IMR-90 (cell line): Measurements from ENCODE around the gene RPTOR. TPM values are rescaled to one million over a fixed set of nuclear protein-coding genes. Genes with fewer than 3 reads are reported as not detected.
A peak's percentile ranks its signal among the peaks of the same experiment; 100 is the strongest.

Experiments used
- ATAC-seq: fragments of 200-7000 bp; cut with Tn5 transposase; 2 replicates; pipeline ENCODE4 v1.9.1; 2020; ENCODE audit warnings: low read depth, mild to moderate bottlenecking, moderate library complexity
- BruUV-seq: library from RNA; stranded (reverse); fragments of 400-500 nt; replicated peaks from 2 replicates; lab custom pipeline; 2021; lab: Mats Ljungman, UMichigan
- CTCF ChIA-PET: fragments of 300-600 bp; formaldehyde crosslinking; extraction: SDS; loops from one replicate; lab custom pipeline; 2021; ENCODE audit warnings: antibody characterized with exemption; lab: Yijun Ruan, JAX
- POLR2A ChIA-PET: fragments of 300-600 bp; sonication (Branson Sonifier 250); formaldehyde crosslinking; loops from one replicate; lab custom pipeline; 2022; ENCODE audit warnings: antibody characterized with exemption; ENCODE audit not compliant: unreplicated experiment; lab: Charles Lee
- DNase-seq: peaks from one replicate; pipeline ENCODE4 v3.0.0; 2013
- H2AFZ ChIP-seq: replicated peaks from 2 replicates; pipeline ENCODE3; 2013; ENCODE audit warnings: low read length, mild to moderate bottlenecking; ENCODE audit not compliant: poor library complexity
- H2AK5ac ChIP-seq: 2 replicates; pipeline ENCODE4 v1.6.1; 2013; ENCODE audit warnings: low read depth, low read length, inconsistent platforms
- H2AK9ac ChIP-seq: replicated peaks from 2 replicates; pipeline ENCODE3; 2013; ENCODE audit warnings: mild to moderate bottlenecking, low read depth, low read length, moderate library complexity; ENCODE audit not compliant: poor library complexity
- H2BK120ac ChIP-seq: 2 replicates; pipeline ENCODE4 v1.6.1; 2013; ENCODE audit warnings: low read depth, low read length, inconsistent platforms
- H2BK15ac ChIP-seq: 3 replicates; pipeline ENCODE4 v1.6.1; 2013; ENCODE audit warnings: low read depth, low read length, inconsistent platforms
- H2BK20ac ChIP-seq: 2 replicates; pipeline ENCODE4 v1.6.1; 2013; ENCODE audit warnings: low read depth, mild to moderate bottlenecking, inconsistent platforms, low read length, moderate library complexity
- H2BK5ac ChIP-seq: 2 replicates; pipeline ENCODE4 v1.6.1; 2013; ENCODE audit warnings: mild to moderate bottlenecking, low read depth, low read length, inconsistent platforms; ENCODE audit not compliant: poor library complexity, severe bottlenecking
- H3K14ac ChIP-seq: replicated peaks from 2 replicates; pipeline ENCODE4 v1.6.1; 2013; ENCODE audit warnings: low read depth, low read length, inconsistent platforms
- H3K18ac ChIP-seq: 2 replicates; pipeline ENCODE4 v1.6.1; 2013; ENCODE audit warnings: low read depth, low read length, control low read depth
- H3K23ac ChIP-seq: 2 replicates; pipeline ENCODE4 v1.6.1; 2013; ENCODE audit warnings: low read depth, low read length, inconsistent platforms
- H3K27ac ChIP-seq: 2 replicates; pipeline ENCODE4 v1.5.1; 2013; ENCODE audit warnings: mild to moderate bottlenecking, control low read depth, low read length; ENCODE audit not compliant: insufficient read depth
- H3K27me3 ChIP-seq: 2 replicates; pipeline ENCODE4 v1.6.1; 2013; ENCODE audit warnings: low read length; ENCODE audit not compliant: control insufficient read depth, insufficient read depth
- H3K36me3 ChIP-seq: 2 replicates; pipeline ENCODE4 v1.6.1; 2013; ENCODE audit warnings: low read length, mixed read lengths; ENCODE audit not compliant: control insufficient read depth, insufficient read depth
- H3K4ac ChIP-seq: 2 replicates; pipeline ENCODE4 v1.6.1; 2013; ENCODE audit warnings: low read depth, low read length, inconsistent platforms
- H3K4me1 ChIP-seq: 2 replicates; pipeline ENCODE4 v1.6.1; 2013; ENCODE audit warnings: low read length, mixed read lengths; ENCODE audit not compliant: control insufficient read depth, insufficient read depth
- H3K4me2 ChIP-seq: 2 replicates; pipeline ENCODE4 v1.6.1; 2013; ENCODE audit warnings: low read depth, mild to moderate bottlenecking, control low read depth, low read length, moderate library complexity
- H3K4me3 ChIP-seq: 2 replicates; pipeline ENCODE4 v1.5.1; 2013; ENCODE audit warnings: low read depth, mild to moderate bottlenecking, control low read depth, low read length, moderate library complexity; ENCODE audit not compliant: insufficient read depth
- H3K56ac ChIP-seq: 2 replicates; pipeline ENCODE4 v1.6.1; 2013; ENCODE audit warnings: low read length, inconsistent platforms; ENCODE audit not compliant: insufficient read depth; ENCODE audit errors: extremely low read depth
- H3K79me1 ChIP-seq, 2 experiments: 2 replicates each; pipeline ENCODE4 v1.6.1; 2013; ENCODE audit warnings: low read length in 2 of 2, inconsistent platforms in 1 of 2, low read depth in 1 of 2
- H3K9ac ChIP-seq: 2 replicates; pipeline ENCODE4 v1.6.1; 2013; ENCODE audit warnings: low read depth, low read length, control low read depth
- H3K9me1 ChIP-seq: 2 replicates; pipeline ENCODE4 v1.6.1; 2013; ENCODE audit warnings: low read length, inconsistent platforms; ENCODE audit not compliant: insufficient read depth
- H3K9me3 ChIP-seq: 2 replicates; pipeline ENCODE4 v1.6.1; 2013; ENCODE audit warnings: low read length; ENCODE audit not compliant: control insufficient read depth, insufficient read depth
- H4K20me1 ChIP-seq: 2 replicates; pipeline ENCODE4 v1.6.1; 2013; ENCODE audit warnings: low read length, inconsistent platforms; ENCODE audit not compliant: insufficient read depth
- H4K5ac ChIP-seq: 2 replicates; pipeline ENCODE4 v1.6.1; 2013; ENCODE audit warnings: mild to moderate bottlenecking, low read depth, low read length, control low read depth
- H4K8ac ChIP-seq, 2 experiments: 2 replicates each; pipeline ENCODE4 v1.6.1; 2013; ENCODE audit warnings: low read depth in 2 of 2, low read length in 2 of 2, control low read depth in 1 of 2, inconsistent platforms in 1 of 2
- H4K91ac ChIP-seq: 2 replicates; pipeline ENCODE4 v1.6.1; 2013; ENCODE audit warnings: low read depth, low read length, inconsistent platforms; ENCODE audit not compliant: insufficient read depth
- MAFK ChIP-seq: IDR thresholded peaks from 2 replicates; pipeline ENCODE4 v1.6.1; 2012; ENCODE audit warnings: low read depth, low read length, improper control_type of control experiment
- WGBS, 2 experiments: methylation state at CpG; one replicate each; pipeline versions ENCODE4 v1.1.5 to v1.1.7; 2013; ENCODE audit warnings: missing lambda C conversion rate in 2 of 2; ENCODE audit not compliant: insufficient read length in 1 of 2; ENCODE audit errors: extremely low coverage in 2 of 2; 5-methylcytosine and 5-hydroxymethylcytosine counted together
- dilution Hi-C: fragments of 300-500 bp; cut with HindIII; formaldehyde crosslinking; loops from one replicate; pipeline ENCODE4 v1.14.3; 2018; ENCODE audit warnings: low sequenced_read_pairs; ENCODE audit not compliant: unreplicated experiment
- in situ Hi-C: fragments of 300-500 bp; cut with MboI; formaldehyde crosslinking; loops from 3 replicates; pipeline ENCODE4 v1.14.3; 2019; ENCODE audit warnings: low sequenced_read_pairs, inconsistent platforms, mixed read lengths
- intact Hi-C: fragments of 100-400 bp; cut with micrococcal nuclease; formaldehyde crosslinking; loops from 2 replicates; pipeline ENCODE4 v1.10.0; 2022
- polyA plus RNA-seq, 3 experiments: library from polyadenylated mRNA; depleted of rRNA; stranded (reverse); fragments of >200 nt; gene quantifications; 2 replicates each; pipeline ENCODE4 v1.2.3, GENCODE V29; 2012; ENCODE audit warnings: low replicate concordance in 1 of 3
- total RNA-seq: library from RNA; depleted of rRNA; stranded (reverse); fragments of >200 nt; gene quantifications from 2 replicates; pipeline ENCODE4 v1.2.3, GENCODE V29; 2012

Gene RPTOR
- total and polyA plus RNA-seq, 2 of the 4 experiments (the other 2 are of a cell fraction): 10.8 to 14.7 TPM

DNA sequence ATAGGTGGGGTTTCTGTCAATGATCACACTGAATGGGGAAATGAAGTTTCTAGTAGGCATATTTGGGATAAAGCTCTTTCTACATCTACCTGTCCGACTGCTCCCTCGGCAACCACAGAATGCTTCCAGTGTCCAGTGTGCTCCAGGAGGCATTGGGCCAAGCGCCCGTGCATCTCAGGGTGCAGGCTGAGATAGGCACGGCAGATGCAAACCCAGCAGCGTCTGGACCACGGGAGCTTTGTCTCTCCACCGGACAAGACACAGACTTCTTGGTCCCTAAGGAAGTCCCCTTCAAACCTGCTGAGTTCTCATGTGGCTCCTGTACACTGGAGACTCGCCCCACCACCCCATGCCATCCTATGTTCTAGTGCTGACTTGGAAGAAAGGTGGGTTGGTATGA is 202.8 kb downstream of the RPTOR start:
- CTCF ChIA-PET: no interaction called here
- Histone ChIP-seq H3K9ac (no peak overlapping the region), H3K4me1 (peaks cover 23% of the 10 kb centered on the region), H3K36me3 (0 out of 2 replicates have a peak, but pooled peaks cover 2% of the 10 kb centered on the region), H2BK5ac (no peak overlapping the region), H3K79me1 (peaks cover 13 to 42% of the 10 kb centered on the region in 2 experiments; a peak in 3 of 4 replicates), H3K27me3 (no peaks in the 10 kb centered on the region), H4K8ac (no peak overlapping the region), H3K18ac (no peak overlapping the region), H2AFZ (no peak overlapping the region), H2BK20ac (no peak overlapping the region), H3K4me3 (no peak overlapping the region), H3K56ac (no peak overlapping the region), H3K27ac (no peak overlapping the region), H4K91ac (no peak overlapping the region), H2AK5ac (no peak overlapping the region), H2BK15ac (no peak overlapping the region), H2BK120ac (no peak overlapping the region), H3K9me1 (peaks cover 22% of the 10 kb centered on the region), H3K4ac (peak overlapping the region; percentile 24; the same call in 1 of the 2 replicates), H2AK9ac (no peak overlapping the region), H3K9me3 (no peaks in the 10 kb centered on the region), H3K23ac (no peak overlapping the region), H4K20me1 (no peaks in the 10 kb centered on the region), H3K4me2 (no peak overlapping the region), H3K14ac (no peak overlapping the region), H4K5ac (no peak overlapping the region)
- dilution Hi-C loops (no loop called here), in situ Hi-C loops (no loop called here), intact Hi-C loops (no loop called here)
- DNase-seq: no peak
- ATAC-seq: no peak
- BruUV-seq: no TSS peak
- POLR2A ChIA-PET: no interaction called here
- WGBS, 2 experiments: 94% methylated on average over 3 of the region's 9 CpGs; no CpG with 5 or more reads in 1 of the 2 experiments
- TF ChIP-seq MAFK: no peak
